ENCODE data around the gene CRYZ. TPM values are rescaled to one million over a fixed set of nuclear protein-coding genes. Genes with fewer than 3 reads are reported as not detected.

The CRYZ gene
- total RNA-seq, 2 donors from 2014 or later = 12.6 to 36.0 TPM

GRCh38 chr1:74773582-74773981, 40.7 kb upstream of the CRYZ start:
- no peaks in the 10 kb centered on the region for H3K36me3 ChIP-seq
- H3K4me3 ChIP-seq = no peak overlapping the region
- H3K27ac ChIP-seq = no peak overlapping the region

DNA sequence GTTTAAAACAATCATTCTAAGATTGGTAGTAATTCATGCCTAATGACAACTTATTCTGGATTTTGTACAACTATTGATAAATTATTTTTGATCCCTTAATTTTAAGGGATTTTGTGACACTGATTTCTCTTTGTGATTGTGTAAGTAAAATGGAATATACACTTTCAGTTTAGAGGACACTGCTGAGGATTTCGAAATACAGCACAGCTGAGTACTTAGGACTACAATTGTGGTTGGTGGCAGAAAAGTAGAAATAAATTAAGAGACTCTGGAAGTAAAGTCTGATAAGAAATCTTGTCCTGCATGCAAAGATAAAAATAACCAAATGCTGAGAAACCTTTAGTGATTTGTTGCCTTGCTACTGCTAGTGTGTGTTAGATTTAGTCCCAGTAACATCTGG, 40.1 kb upstream of the CRYZ start:
- DNase-seq (ENCODE audit: low spot score) = no peak
- H3K4me3 ChIP-seq = no peak overlapping the region
- H3K9me3 ChIP-seq = no peaks in the 10 kb centered on the region
- no peaks in the 10 kb centered on the region for H3K27me3 ChIP-seq (replicated peaks; ENCODE audit: insufficient read depth)
- no peak for ATAC-seq (ENCODE audit: insufficient number of reproducible peaks, low FRiP score, low read depth)
- no peaks in the 10 kb centered on the region for H3K4me1 ChIP-seq (ENCODE audit: control insufficient read depth in 1 of 2, low read depth in 2 of 2)
- no peak overlapping the region for H3K27ac ChIP-seq
- TF ChIP-seq, protein P1, sequence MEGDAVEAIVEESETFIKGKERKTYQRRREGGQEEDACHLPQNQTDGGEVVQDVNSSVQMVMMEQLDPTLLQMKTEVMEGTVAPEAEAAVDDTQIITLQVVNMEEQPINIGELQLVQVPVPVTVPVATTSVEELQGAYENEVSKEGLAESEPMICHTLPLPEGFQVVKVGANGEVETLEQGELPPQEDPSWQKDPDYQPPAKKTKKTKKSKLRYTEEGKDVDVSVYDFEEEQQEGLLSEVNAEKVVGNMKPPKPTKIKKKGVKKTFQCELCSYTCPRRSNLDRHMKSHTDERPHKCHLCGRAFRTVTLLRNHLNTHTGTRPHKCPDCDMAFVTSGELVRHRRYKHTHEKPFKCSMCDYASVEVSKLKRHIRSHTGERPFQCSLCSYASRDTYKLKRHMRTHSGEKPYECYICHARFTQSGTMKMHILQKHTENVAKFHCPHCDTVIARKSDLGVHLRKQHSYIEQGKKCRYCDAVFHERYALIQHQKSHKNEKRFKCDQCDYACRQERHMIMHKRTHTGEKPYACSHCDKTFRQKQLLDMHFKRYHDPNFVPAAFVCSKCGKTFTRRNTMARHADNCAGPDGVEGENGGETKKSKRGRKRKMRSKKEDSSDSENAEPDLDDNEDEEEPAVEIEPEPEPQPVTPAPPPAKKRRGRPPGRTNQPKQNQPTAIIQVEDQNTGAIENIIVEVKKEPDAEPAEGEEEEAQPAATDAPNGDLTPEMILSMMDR (IDR thresholded peaks at IDR 0.05) = no peak
- H3K36me3 ChIP-seq = no peaks in the 10 kb centered on the region

More at GRCh38 chr1:74773582-74773981, 40.7 kb upstream of the CRYZ start:
- no peak for ATAC-seq (ENCODE audit: insufficient number of reproducible peaks, low FRiP score, low read depth)
- no peaks in the 10 kb centered on the region for H3K27me3 ChIP-seq (replicated peaks; ENCODE audit: insufficient read depth)
- H3K9me3 ChIP-seq = no peaks in the 10 kb centered on the region
- no peaks in the 10 kb centered on the region for H3K4me1 ChIP-seq (ENCODE audit: control insufficient read depth in 1 of 2, low read depth in 2 of 2)
- DNase-seq (ENCODE audit: low spot score) = no peak
- TF ChIP-seq, protein P1 (IDR thresholded peaks at IDR 0.05) = no peak

GRCh38 chr1:74771913-74772515, 39.2 kb upstream of the CRYZ start:
- H3K27ac ChIP-seq = no peak overlapping the region
- no peaks in the 10 kb centered on the region for H3K9me3 ChIP-seq
- ATAC-seq (ENCODE audit: insufficient number of reproducible peaks, low FRiP score, low read depth) (no peak), DNase-seq (ENCODE audit: low spot score) (no peak)
- H3K4me1 ChIP-seq (ENCODE audit: control insufficient read depth in 1 of 2, low read depth in 2 of 2) = no peaks in the 10 kb centered on the region
- TF ChIP-seq, protein P1 (IDR thresholded peaks at IDR 0.05) = peak; percentile 55
- no peaks in the 10 kb centered on the region for H3K36me3 ChIP-seq
- H3K4me3 ChIP-seq = no peak overlapping the region
- no peaks in the 10 kb centered on the region for H3K27me3 ChIP-seq (replicated peaks; ENCODE audit: insufficient read depth)

DNA sequence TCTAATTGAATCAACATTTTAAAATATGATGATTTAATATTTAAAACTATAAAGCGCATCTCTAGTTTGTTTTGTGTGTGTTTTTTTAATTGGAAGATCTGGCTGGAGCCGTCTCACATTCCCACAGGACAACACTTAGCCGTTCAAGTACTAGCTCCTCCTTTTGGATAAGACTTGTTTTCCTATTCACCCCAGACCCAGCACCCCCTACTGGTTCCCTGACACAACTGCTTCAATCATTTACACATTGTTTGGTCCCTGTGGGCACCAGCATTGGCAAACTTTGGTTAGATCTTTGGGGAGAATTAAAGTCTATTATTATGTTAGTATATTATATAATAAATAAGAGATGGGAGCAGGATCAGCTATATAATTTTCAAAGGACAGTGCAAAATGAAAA, 34.6 kb upstream of the CRYZ start:
- no peak for ATAC-seq (ENCODE audit: insufficient number of reproducible peaks, low FRiP score, low read depth)
- TF ChIP-seq, protein P1 (IDR thresholded peaks at IDR 0.05) = no peak

GRCh38 chr1:74766579-74766978, 33.7 kb upstream of the CRYZ start:
- TF ChIP-seq, protein P1 (IDR thresholded peaks at IDR 0.05) = no peak
- ATAC-seq (ENCODE audit: insufficient number of reproducible peaks, low FRiP score, low read depth) = no peak
- H3K36me3 ChIP-seq = no peaks in the 10 kb centered on the region

More for the DNA sequence above, 34.6 kb upstream of the CRYZ start:
- H3K27ac ChIP-seq = no peak overlapping the region
- no peak for DNase-seq (ENCODE audit: low spot score)
- H3K36me3 ChIP-seq = no peaks in the 10 kb centered on the region
- H3K4me1 ChIP-seq (ENCODE audit: control insufficient read depth in 1 of 2, low read depth in 2 of 2) = no peaks in the 10 kb centered on the region
- H3K4me3 ChIP-seq = no peak overlapping the region
- no peaks in the 10 kb centered on the region for H3K27me3 ChIP-seq (replicated peaks; ENCODE audit: insufficient read depth)
- no peaks in the 10 kb centered on the region for H3K9me3 ChIP-seq

More at GRCh38 chr1:74766579-74766978, 33.7 kb upstream of the CRYZ start:
- Histone ChIP-seq H3K27me3 (replicated peaks; ENCODE audit: insufficient read depth) (no peaks in the 10 kb centered on the region), H3K4me1 (ENCODE audit: control insufficient read depth in 1 of 2, low read depth in 2 of 2) (no peaks in the 10 kb centered on the region), H3K4me3 (no peak overlapping the region), H3K9me3 (no peaks in the 10 kb centered on the region), H3K27ac (no peak overlapping the region)
- DNase-seq (ENCODE audit: low spot score) = no peak
